Body of pancreas (tissue), 4 donors: ENCODE measurements around the gene HES6.

Experiments
- POLR2A ChIP-seq, 3 donors: fragments of 450-650 bp; IDR thresholded peaks; one replicate each; pipeline ENCODE4 v1.6.1; 2016; ENCODE audit warnings: antibody characterized with exemption in 3 of 3, mild to moderate bottlenecking in 2 of 3
- TF ChIP-seq, protein P1 (sequence below), 7 experiments: fragments of 450-650 bp in 4 of 7; fragments of 200-600 bp in 3 of 7; sonication (generic) in 3 of 7; IDR thresholded peaks; one replicate each; pipeline ENCODE4 v1.5.1; 2016 to 2019; ENCODE audit warnings: antibody characterized with exemption in 7 of 7

DNA sequence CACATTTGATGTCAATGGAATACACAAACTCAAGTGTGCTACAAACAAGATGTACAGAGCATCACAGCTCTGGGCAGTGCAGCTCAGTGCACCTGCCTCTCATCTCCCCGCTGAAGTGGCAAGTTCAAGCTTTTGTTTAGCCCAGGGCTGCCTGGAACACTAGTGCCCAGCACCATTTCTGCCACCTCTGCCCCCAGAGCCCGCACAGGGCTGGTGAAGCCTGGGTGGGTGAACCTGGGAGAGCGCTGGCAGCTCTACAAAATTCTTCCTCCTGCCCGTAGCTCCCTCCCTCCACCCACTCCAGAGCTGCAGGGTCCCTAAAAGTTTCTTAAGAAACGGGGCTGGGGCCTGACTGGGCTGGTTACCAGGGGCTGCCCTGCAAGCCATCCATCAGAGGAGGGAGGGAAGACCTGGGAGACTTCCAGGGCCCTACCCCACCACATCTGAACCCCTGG lies 1.5 kb downstream of the HES6 start:
- TF ChIP-seq, protein P1, sequence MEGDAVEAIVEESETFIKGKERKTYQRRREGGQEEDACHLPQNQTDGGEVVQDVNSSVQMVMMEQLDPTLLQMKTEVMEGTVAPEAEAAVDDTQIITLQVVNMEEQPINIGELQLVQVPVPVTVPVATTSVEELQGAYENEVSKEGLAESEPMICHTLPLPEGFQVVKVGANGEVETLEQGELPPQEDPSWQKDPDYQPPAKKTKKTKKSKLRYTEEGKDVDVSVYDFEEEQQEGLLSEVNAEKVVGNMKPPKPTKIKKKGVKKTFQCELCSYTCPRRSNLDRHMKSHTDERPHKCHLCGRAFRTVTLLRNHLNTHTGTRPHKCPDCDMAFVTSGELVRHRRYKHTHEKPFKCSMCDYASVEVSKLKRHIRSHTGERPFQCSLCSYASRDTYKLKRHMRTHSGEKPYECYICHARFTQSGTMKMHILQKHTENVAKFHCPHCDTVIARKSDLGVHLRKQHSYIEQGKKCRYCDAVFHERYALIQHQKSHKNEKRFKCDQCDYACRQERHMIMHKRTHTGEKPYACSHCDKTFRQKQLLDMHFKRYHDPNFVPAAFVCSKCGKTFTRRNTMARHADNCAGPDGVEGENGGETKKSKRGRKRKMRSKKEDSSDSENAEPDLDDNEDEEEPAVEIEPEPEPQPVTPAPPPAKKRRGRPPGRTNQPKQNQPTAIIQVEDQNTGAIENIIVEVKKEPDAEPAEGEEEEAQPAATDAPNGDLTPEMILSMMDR (IDR thresholded peaks at IDR 0.05): no peak
- TF ChIP-seq POLR2A (IDR thresholded peaks at IDR 0.05): no peak
